Adrenal gland (tissue), 5 donors: ENCODE results near the gene PHACTR2.

Experiments used
- CTCF ChIP-seq, 6 experiments: fragments of 450-650 bp in 4 of 6; fragments of 200-600 bp in 2 of 6; sonication (generic) in 1 of 6; IDR thresholded peaks; 1 replicate in 5 of 6; 2 replicates in 1 of 6; pipeline versions ENCODE4 v1.5.1 to v1.8.0; 2016 to 2021; ENCODE audit warnings: antibody characterized with exemption in 6 of 6, mild to moderate bottlenecking in 2 of 6, moderate library complexity in 1 of 6
- POLR2A ChIP-seq, 2 donors: fragments of 450-650 bp; IDR thresholded peaks; one replicate each; pipeline ENCODE4 v1.6.1; 2017; ENCODE audit warnings: antibody characterized with exemption in 2 of 2, mild to moderate bottlenecking in 2 of 2, moderate library complexity in 1 of 2
- donor health status: DM: no; HTN: no; CAD: no.

- TF ChIP-seq CTCF (IDR thresholded peaks at IDR 0.05) (no peak), POLR2A (IDR thresholded peaks at IDR 0.05) (no peak)
These were observed 87.8 kb downstream of the PHACTR2 start for GRCh38 chr6:143765422-143766184.
